Measurements from ENCODE around the gene IL4R. TPM values are rescaled to one million over a fixed set of nuclear protein-coding genes. Genes with fewer than 3 reads are reported as not detected.
"Not testable (repeated sequence)": the region's sequence is repeated elsewhere in the genome, so short reads cannot be mapped to it uniquely, and the experiment has no call there.

The IL4R gene
- total RNA-seq, 1 experiment from 2014 or later = 17.5 TPM

- H3K4me3 ChIP-seq (ENCODE audit: insufficient read depth, low read depth, low read length); DNase-seq; H3K27me3 ChIP-seq (ENCODE audit: control insufficient read depth, insufficient read depth, low read length); H3K36me3 ChIP-seq (replicated peaks; ENCODE audit: control insufficient read depth, insufficient read depth, low read length): not testable (repeated sequence)
Observed at GRCh38 chr16:27398341-27398893, 84.6 kb downstream of the IL4R start.

DNA sequence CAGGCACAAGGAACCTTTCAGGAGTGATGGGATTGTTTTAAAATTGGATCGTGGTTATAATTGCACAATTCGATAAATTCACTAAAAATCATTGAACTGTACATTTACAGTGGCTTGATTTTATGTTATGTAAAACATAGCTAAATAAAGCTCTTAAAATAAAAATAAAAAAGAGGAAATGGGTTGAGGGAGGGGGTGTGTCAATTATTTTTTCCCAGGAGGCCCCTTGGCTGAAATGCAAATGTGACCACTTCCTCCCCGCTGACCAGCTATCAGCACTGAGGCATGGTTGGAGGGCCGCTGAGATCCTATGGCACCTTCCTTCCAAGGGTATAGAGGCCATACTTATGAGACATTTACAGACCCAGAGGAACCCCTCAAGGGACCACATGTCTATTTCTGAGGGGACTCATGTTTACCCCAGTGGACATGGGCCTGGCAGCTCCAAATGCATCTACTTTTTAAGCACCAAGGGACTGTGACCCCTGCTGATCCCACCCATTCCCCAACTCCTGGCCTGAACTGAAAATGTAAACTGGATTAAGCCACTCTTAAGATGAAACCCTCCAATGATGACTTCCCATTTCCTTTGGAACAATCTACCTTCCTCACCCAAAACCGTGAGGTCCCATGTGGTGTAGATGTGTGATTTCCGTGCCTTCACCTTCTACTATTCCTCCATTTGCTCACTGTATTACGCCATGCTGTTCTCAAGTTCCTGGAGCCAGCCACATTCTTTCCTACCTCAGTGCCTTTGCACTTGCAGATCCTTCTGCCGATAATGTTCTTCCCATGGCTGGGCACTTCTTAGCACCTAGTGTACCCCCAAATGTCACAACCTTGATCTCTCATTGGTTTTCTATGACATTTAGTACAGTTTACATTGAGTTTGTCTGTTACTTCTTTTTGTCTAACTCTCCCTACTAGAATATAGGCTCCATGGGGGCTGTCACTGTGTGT, 85.4 kb downstream of the IL4R start:
- Histone ChIP-seq H3K27me3 (ENCODE audit: control insufficient read depth, insufficient read depth, low read length) (no peaks in the 10 kb centered on the region), H3K4me3 (ENCODE audit: insufficient read depth, low read depth, low read length) (no peak overlapping the region), H3K36me3 (replicated peaks; ENCODE audit: control insufficient read depth, insufficient read depth, low read length) (no peaks in the 10 kb centered on the region)
- DNase-seq = no peak

DNA sequence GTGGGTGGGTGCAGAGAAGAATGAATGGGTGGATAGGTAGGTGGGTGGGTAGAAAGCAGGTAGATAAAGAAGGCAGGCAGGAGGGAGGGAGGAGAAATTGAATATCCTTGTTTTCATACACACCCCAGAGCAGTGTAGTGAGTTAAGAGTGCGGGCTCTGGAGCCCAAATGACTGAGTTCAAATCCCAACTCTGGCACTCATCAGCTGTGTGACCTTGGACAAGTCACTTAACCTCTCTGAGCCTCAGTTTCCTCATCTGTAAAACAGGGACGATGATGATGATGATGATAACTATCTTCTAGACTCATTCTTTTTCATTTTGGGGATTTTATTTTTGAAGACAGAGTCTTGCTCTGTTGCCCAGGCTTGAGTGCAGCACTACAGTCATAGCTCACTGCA, 86.2 kb downstream of the IL4R start:
- no peak overlapping the region for H3K4me3 ChIP-seq (ENCODE audit: insufficient read depth, low read depth, low read length)
- H3K27me3 ChIP-seq (ENCODE audit: control insufficient read depth, insufficient read depth, low read length) = no peaks in the 10 kb centered on the region
- H3K36me3 ChIP-seq (replicated peaks; ENCODE audit: control insufficient read depth, insufficient read depth, low read length) = no peaks in the 10 kb centered on the region
- DNase-seq = no peak

GRCh38 chr16:27400751-27401620, 87.2 kb downstream of the IL4R start:
- H3K4me3 ChIP-seq (ENCODE audit: insufficient read depth, low read depth, low read length) = no peak overlapping the region
- DNase-seq = no peak
- no peaks in the 10 kb centered on the region for H3K27me3 ChIP-seq (ENCODE audit: control insufficient read depth, insufficient read depth, low read length)

GRCh38 chr16:27401768-27402568, 88.2 kb downstream of the IL4R start, which contains the start of gene IL21R:
Gene IL21R (plus strand): TSS chr16:27402174. CDS start chr16:27430072, 27,898 bp downstream.
- H3K36me3 ChIP-seq (replicated peaks; ENCODE audit: control insufficient read depth, insufficient read depth, low read length) = no peaks in the 10 kb centered on the region
- DNase-seq = peak; percentile 52
- H3K27me3 ChIP-seq (ENCODE audit: control insufficient read depth, insufficient read depth, low read length) = no peaks in the 10 kb centered on the region
- no peak within 1 kb of the TSS for H3K4me3 ChIP-seq (ENCODE audit: insufficient read depth, low read depth, low read length)

More at GRCh38 chr16:27400751-27401620, 87.2 kb downstream of the IL4R start:
- H3K36me3 ChIP-seq (replicated peaks; ENCODE audit: control insufficient read depth, insufficient read depth, low read length) = no peaks in the 10 kb centered on the region

DNA sequence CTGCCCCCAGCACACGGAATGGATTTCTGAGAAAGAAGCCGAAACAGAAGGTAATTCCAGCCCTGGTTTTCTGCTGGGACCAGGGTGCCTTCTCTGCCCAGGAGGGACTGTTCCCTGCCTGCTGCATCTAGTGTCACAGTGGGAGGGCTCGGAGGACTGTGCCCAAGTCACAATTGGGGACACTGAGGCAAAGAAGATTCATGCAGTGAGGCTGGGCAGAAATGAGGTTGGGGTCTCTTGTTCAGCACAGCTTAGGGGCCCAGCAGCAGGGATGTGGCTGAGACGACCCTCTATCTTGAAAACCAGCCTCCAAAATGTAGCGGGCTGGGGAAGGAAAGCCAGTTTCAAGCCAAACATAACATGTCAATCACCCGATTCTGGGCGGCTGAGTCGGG, 88.8 kb downstream of the IL4R start:
- H3K27me3 ChIP-seq (ENCODE audit: control insufficient read depth, insufficient read depth, low read length) = no peaks in the 10 kb centered on the region
- no peaks in the 10 kb centered on the region for H3K36me3 ChIP-seq (replicated peaks; ENCODE audit: control insufficient read depth, insufficient read depth, low read length)
- DNase-seq = no peak
- no peak overlapping the region for H3K4me3 ChIP-seq (ENCODE audit: insufficient read depth, low read depth, low read length)

DNA sequence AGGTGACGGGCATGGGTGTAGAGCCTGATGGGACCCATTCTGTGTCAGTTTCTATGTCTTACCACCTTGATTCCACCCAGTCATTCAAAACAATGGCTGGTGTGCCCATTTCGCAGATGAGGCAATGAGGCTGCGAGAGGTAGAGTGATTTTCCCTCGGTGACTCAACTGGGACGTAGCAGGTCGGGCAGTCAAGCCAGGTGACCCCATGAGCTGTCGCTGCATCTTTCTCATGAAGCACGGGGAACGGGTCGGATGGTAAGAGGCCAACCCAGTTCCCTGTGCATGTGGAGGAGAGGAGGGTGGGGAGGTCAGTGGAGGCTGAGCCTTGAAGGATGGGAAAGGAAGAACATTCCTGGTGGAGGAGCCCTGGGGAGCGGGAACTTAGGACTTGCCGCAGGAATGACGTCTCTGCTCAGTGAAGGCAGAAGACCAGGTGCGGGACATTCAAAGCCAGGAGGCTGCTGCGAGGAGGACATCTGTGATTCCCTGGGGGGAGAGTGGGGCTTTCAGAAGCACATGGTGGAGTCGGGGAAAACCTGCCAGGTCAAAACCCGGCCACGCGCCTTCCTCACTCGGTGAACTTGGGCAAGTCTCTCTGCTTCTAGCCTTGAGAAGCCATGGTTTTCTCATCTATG, 89.3 kb downstream of the IL4R start:
- DNase-seq = no peak
- Histone ChIP-seq H3K36me3 (replicated peaks; ENCODE audit: control insufficient read depth, insufficient read depth, low read length) (no peaks in the 10 kb centered on the region), H3K27me3 (ENCODE audit: control insufficient read depth, insufficient read depth, low read length) (no peaks in the 10 kb centered on the region), H3K4me3 (ENCODE audit: insufficient read depth, low read depth, low read length) (no peak overlapping the region)

- no peak for DNase-seq
- no peak overlapping the region for H3K4me3 ChIP-seq (ENCODE audit: insufficient read depth, low read depth, low read length)
- H3K27me3 ChIP-seq (ENCODE audit: control insufficient read depth, insufficient read depth, low read length) = no peaks in the 10 kb centered on the region
- H3K36me3 ChIP-seq (replicated peaks; ENCODE audit: control insufficient read depth, insufficient read depth, low read length) = no peaks in the 10 kb centered on the region
Observed at GRCh38 chr16:27403601-27403992, 89.8 kb downstream of the IL4R start.

DNA sequence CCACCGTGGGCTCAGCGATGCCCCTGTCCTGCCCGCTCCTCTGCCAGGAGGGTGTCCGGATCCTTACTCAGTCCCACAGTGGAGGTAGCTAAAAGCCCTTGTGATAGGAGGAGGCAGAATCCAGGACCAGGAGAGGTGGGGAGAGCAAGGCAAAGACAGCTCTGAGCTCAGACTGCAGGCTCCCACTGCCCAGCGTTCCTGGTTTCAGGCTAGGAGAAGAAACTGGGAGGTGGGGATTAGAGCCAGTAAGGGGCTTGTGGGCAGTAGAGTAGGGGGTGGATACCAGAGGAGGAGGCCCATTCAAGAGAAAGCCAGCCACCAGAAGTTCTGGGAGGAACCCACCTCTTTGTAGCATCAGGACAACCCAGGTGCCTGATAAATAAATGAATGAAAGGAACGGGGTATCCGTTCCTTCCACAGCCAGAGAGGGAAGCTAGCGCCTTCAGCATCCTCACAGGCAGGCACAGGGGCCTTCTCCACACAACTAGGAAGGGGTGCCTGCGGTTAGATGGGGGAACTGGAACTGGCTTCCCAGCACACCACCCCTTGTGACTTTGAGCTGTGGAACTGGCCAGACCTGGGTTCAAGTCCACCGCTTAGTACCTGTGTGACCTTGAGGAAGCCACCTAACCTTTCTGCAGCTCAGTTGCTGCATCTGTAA, 90.5 kb downstream of the IL4R start:
- Histone ChIP-seq H3K27me3 (ENCODE audit: control insufficient read depth, insufficient read depth, low read length) (no peaks in the 10 kb centered on the region), H3K4me3 (ENCODE audit: insufficient read depth, low read depth, low read length) (no peak overlapping the region), H3K36me3 (replicated peaks; ENCODE audit: control insufficient read depth, insufficient read depth, low read length) (no peaks in the 10 kb centered on the region)
- DNase-seq = no peak

DNA sequence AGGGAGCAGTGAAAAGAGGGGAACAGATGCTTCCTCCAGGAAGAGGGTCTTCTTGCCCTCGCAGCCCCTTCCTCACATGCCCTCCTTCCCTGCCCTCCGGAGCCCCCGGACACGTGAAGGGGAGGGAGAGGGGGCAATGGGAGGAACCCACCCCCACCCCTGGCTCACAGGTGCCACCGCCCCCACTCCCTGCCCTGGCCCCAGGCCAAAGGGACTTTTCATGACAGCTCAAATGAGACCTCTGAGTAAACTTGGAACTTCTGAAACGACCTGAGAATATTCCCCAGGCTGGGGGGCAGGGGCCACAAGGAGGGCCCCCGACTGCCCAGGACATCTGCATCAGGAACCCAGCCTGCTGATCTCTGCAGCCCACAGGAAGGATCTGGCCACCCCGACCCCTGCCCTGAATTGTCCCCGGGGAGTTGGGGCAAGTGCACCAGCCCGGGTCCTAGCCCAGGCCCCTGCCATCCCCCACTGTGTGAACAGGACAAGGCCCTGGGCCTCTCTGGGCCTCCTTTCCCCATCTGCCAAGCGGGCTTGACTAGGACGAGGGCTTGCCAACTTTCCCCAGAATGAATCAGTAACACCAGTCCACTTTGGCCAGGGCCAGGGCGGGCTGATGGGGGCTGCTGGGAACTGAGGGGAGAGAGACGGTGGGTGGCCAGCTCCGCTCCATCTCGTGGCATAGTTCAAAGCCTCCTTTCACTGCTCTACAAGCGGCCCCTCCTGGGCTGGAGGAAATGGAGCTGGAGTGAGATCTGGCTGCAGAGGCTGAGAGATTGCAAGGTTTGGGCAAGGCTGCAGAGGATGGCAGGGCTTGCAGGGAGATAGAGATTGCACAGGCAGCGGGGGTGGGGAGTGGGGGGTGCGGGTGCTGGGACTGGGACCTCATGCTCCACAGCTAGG, 92.0 kb downstream of the IL4R start:
- Histone ChIP-seq H3K36me3 (replicated peaks; ENCODE audit: control insufficient read depth, insufficient read depth, low read length) (no peaks in the 10 kb centered on the region), H3K4me3 (ENCODE audit: insufficient read depth, low read depth, low read length) (no peak overlapping the region)

DNA sequence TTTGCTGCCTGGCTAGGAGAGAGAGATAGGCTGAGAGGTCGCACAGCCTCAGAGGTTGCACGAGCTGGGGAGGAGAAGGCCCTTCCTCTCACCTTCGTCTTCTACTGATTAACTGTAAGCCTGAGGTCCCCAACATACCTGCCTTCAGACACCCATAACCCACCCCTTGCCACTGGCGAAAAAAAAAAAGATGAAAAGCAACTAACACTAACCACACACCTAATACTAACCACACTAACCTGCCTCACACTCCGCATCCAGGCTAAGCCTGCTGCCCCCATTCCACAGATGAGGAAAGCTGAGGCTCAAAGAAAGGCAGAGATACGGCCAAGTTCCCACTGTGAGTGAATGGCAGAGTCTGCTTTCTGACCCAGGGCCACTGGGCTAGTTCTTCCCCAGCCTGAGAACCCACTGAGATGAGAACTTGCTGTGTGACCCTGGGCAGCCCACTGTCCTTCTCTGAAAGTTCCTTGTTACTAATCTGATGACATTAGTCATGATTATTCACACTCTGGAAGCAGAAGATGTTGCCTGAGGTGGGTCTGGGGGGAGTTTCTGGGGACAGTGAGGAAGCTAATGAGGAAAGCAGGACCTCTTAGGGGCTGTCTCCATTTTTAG, 92.8 kb downstream of the IL4R start:
- DNase-seq = no peak
- Histone ChIP-seq H3K36me3 (replicated peaks; ENCODE audit: control insufficient read depth, insufficient read depth, low read length) (no peaks in the 10 kb centered on the region), H3K27me3 (ENCODE audit: control insufficient read depth, insufficient read depth, low read length) (no peaks in the 10 kb centered on the region), H3K4me3 (ENCODE audit: insufficient read depth, low read depth, low read length) (no peak overlapping the region)

More for the DNA sequence above, 92.0 kb downstream of the IL4R start:
- peak; percentile 61 for DNase-seq
- H3K27me3 ChIP-seq (ENCODE audit: control insufficient read depth, insufficient read depth, low read length) = no peaks in the 10 kb centered on the region

DNA sequence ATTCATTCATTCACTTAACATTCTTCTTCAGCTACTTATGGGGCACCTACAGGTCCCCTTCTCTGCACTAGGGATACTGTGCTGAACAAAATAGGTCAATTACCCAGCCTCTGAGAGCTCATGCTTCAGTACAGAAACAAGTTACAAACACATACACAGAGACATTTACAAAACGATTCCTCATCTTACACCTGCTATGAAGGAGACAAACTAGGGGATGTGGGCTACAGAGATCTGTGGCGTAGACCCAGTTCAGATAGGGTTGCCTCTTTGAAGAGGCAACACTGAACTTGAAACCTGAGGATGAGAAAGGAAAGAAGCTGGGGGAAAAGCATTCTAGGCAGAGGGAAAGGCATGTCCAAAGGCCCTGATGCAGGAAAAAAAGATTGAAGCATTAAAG, 93.4 kb downstream of the IL4R start:
- H3K4me3 ChIP-seq (ENCODE audit: insufficient read depth, low read depth, low read length) = no peak overlapping the region
- H3K27me3 ChIP-seq (ENCODE audit: control insufficient read depth, insufficient read depth, low read length) = no peaks in the 10 kb centered on the region
- no peak for DNase-seq
- no peaks in the 10 kb centered on the region for H3K36me3 ChIP-seq (replicated peaks; ENCODE audit: control insufficient read depth, insufficient read depth, low read length)

All from H7 (cell line).